ENCODE data around the gene ABCG1. TPM values are rescaled to one million over a fixed set of nuclear protein-coding genes. Genes with fewer than 3 reads are reported as not detected.

The ABCG1 gene
- total and polyA plus RNA-seq, 2 experiments from 2014 or later = 1.3 to 4.4 TPM

DNA sequence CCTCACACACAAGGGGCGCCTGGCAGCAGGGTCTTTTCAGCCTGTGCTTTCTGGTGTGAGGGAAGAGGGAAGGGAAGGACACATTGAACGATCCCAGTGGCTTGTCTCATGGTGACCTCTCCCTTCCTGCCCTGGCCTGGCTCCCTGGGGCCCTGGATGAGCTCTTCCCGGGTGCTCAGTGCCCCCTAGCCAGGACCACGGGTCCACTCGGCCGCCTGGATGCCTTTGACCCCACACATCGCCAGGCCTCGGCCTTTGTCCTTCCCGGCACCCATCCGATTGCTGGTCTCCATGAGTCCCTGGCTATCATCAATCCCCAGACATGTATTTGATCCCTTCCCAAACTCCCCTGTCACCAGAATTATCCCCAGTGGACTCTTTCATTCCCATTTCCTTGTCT is 102.3 kb downstream of the ABCG1 start (continued):
- TF ChIP-seq EZH2 (IDR thresholded peaks at IDR 0.05; ENCODE audit: low read depth, unreplicated experiment) = no peak
- no peak for TF ChIP-seq JUNB (IDR thresholded peaks at IDR 0.05; ENCODE audit: unreplicated experiment)
- no peak for TF ChIP-seq STAT1 (IDR thresholded peaks at IDR 0.05; ENCODE audit: unreplicated experiment)
- TF ChIP-seq, protein P1, sequence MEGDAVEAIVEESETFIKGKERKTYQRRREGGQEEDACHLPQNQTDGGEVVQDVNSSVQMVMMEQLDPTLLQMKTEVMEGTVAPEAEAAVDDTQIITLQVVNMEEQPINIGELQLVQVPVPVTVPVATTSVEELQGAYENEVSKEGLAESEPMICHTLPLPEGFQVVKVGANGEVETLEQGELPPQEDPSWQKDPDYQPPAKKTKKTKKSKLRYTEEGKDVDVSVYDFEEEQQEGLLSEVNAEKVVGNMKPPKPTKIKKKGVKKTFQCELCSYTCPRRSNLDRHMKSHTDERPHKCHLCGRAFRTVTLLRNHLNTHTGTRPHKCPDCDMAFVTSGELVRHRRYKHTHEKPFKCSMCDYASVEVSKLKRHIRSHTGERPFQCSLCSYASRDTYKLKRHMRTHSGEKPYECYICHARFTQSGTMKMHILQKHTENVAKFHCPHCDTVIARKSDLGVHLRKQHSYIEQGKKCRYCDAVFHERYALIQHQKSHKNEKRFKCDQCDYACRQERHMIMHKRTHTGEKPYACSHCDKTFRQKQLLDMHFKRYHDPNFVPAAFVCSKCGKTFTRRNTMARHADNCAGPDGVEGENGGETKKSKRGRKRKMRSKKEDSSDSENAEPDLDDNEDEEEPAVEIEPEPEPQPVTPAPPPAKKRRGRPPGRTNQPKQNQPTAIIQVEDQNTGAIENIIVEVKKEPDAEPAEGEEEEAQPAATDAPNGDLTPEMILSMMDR (conservative IDR thresholded peaks at IDR 0.05; ENCODE audit: low read depth in 2 of 2) = no peak
- no peak for TF ChIP-seq POLR2AphosphoS5 (IDR thresholded peaks at IDR 0.05; ENCODE audit: low read depth)

DNA sequence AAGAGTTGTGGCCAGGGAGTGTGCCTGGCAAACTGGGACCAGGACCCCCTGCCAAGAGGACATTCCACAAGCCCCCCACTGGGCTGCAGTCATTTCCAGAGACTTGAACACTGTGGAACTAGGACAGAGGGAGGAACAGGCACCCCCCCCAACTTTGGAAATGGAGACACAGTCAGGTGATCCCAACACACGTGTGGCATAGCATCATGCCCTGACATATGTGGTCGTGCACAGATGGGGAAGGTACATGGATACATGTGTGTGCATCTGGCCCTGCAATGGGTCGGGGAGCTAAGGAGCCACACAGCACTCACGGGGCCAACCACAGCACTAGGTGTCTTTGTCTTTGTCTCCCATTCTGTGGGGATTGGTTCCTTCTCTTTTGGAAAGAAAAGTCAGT is 102.9 kb downstream of the ABCG1 start:
- Histone ChIP-seq H3F3A (replicated peaks; ENCODE audit: low read depth) (no peaks in the 10 kb centered on the region), H3K4me2 (no peak overlapping the region), H3K9me2 (ENCODE audit: insufficient read depth) (no peaks in the 10 kb centered on the region), H3K79me2 (replicated peaks; ENCODE audit: insufficient read depth) (no peaks in the 10 kb centered on the region), H3K4me3 (no peak overlapping the region), H4K20me1 (replicated peaks; ENCODE audit: insufficient read depth) (no peaks in the 10 kb centered on the region), H3K27ac (ENCODE audit: low read depth) (no peak overlapping the region), H3K36me3 (ENCODE audit: insufficient read depth) (no peaks in the 10 kb centered on the region), H2AFZ (no peak overlapping the region), H3K27me3 (ENCODE audit: insufficient read depth) (no peaks in the 10 kb centered on the region), H3K4me1 (ENCODE audit: insufficient read depth) (no peaks in the 10 kb centered on the region)
- DNase-seq (ENCODE audit: low spot score) (no peak), ATAC-seq (no peak)
- peaks cover 13% of the 10 kb centered on the region for H3K4me1 Mint-ChIP-seq
- H3K9me3 Mint-ChIP-seq = peaks cover 10% of the 10 kb centered on the region; the same call in 2 of the 3 replicates
- no peak overlapping the region for H3K27ac Mint-ChIP-seq
- no peaks in the 10 kb centered on the region for H3K36me3 Mint-ChIP-seq (ENCODE audit: low read depth)
- peaks cover 4% of the 10 kb centered on the region for H3K27me3 Mint-ChIP-seq (ENCODE audit: insufficient read depth, low read depth, poor library complexity)
- H3K4me3 Mint-ChIP-seq = no peak overlapping the region
- TF ChIP-seq CREB1 (CRISPR knock-in tag; IDR thresholded peaks at IDR 0.05; ENCODE audit: low read depth) (no peak), EZH2phosphoT487 (IDR thresholded peaks at IDR 0.05; ENCODE audit: unreplicated experiment) (no peak), STAT1 (IDR thresholded peaks at IDR 0.05; ENCODE audit: unreplicated experiment) (no peak), JUNB (IDR thresholded peaks at IDR 0.05; ENCODE audit: unreplicated experiment) (no peak)
- TF ChIP-seq, protein P2, sequence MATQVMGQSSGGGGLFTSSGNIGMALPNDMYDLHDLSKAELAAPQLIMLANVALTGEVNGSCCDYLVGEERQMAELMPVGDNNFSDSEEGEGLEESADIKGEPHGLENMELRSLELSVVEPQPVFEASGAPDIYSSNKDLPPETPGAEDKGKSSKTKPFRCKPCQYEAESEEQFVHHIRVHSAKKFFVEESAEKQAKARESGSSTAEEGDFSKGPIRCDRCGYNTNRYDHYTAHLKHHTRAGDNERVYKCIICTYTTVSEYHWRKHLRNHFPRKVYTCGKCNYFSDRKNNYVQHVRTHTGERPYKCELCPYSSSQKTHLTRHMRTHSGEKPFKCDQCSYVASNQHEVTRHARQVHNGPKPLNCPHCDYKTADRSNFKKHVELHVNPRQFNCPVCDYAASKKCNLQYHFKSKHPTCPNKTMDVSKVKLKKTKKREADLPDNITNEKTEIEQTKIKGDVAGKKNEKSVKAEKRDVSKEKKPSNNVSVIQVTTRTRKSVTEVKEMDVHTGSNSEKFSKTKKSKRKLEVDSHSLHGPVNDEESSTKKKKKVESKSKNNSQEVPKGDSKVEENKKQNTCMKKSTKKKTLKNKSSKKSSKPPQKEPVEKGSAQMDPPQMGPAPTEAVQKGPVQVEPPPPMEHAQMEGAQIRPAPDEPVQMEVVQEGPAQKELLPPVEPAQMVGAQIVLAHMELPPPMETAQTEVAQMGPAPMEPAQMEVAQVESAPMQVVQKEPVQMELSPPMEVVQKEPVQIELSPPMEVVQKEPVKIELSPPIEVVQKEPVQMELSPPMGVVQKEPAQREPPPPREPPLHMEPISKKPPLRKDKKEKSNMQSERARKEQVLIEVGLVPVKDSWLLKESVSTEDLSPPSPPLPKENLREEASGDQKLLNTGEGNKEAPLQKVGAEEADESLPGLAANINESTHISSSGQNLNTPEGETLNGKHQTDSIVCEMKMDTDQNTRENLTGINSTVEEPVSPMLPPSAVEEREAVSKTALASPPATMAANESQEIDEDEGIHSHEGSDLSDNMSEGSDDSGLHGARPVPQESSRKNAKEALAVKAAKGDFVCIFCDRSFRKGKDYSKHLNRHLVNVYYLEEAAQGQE (IDR thresholded peaks at IDR 0.05; ENCODE audit: unreplicated experiment) = no peak
- TF ChIP-seq, protein P3, sequence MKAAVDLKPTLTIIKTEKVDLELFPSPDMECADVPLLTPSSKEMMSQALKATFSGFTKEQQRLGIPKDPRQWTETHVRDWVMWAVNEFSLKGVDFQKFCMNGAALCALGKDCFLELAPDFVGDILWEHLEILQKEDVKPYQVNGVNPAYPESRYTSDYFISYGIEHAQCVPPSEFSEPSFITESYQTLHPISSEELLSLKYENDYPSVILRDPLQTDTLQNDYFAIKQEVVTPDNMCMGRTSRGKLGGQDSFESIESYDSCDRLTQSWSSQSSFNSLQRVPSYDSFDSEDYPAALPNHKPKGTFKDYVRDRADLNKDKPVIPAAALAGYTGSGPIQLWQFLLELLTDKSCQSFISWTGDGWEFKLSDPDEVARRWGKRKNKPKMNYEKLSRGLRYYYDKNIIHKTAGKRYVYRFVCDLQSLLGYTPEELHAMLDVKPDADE (IDR thresholded peaks at IDR 0.05) = no peak
- TF ChIP-seq, protein P1 (conservative IDR thresholded peaks at IDR 0.05; ENCODE audit: low read depth in 2 of 2) = no peak
- TF ChIP-seq, protein P4, sequence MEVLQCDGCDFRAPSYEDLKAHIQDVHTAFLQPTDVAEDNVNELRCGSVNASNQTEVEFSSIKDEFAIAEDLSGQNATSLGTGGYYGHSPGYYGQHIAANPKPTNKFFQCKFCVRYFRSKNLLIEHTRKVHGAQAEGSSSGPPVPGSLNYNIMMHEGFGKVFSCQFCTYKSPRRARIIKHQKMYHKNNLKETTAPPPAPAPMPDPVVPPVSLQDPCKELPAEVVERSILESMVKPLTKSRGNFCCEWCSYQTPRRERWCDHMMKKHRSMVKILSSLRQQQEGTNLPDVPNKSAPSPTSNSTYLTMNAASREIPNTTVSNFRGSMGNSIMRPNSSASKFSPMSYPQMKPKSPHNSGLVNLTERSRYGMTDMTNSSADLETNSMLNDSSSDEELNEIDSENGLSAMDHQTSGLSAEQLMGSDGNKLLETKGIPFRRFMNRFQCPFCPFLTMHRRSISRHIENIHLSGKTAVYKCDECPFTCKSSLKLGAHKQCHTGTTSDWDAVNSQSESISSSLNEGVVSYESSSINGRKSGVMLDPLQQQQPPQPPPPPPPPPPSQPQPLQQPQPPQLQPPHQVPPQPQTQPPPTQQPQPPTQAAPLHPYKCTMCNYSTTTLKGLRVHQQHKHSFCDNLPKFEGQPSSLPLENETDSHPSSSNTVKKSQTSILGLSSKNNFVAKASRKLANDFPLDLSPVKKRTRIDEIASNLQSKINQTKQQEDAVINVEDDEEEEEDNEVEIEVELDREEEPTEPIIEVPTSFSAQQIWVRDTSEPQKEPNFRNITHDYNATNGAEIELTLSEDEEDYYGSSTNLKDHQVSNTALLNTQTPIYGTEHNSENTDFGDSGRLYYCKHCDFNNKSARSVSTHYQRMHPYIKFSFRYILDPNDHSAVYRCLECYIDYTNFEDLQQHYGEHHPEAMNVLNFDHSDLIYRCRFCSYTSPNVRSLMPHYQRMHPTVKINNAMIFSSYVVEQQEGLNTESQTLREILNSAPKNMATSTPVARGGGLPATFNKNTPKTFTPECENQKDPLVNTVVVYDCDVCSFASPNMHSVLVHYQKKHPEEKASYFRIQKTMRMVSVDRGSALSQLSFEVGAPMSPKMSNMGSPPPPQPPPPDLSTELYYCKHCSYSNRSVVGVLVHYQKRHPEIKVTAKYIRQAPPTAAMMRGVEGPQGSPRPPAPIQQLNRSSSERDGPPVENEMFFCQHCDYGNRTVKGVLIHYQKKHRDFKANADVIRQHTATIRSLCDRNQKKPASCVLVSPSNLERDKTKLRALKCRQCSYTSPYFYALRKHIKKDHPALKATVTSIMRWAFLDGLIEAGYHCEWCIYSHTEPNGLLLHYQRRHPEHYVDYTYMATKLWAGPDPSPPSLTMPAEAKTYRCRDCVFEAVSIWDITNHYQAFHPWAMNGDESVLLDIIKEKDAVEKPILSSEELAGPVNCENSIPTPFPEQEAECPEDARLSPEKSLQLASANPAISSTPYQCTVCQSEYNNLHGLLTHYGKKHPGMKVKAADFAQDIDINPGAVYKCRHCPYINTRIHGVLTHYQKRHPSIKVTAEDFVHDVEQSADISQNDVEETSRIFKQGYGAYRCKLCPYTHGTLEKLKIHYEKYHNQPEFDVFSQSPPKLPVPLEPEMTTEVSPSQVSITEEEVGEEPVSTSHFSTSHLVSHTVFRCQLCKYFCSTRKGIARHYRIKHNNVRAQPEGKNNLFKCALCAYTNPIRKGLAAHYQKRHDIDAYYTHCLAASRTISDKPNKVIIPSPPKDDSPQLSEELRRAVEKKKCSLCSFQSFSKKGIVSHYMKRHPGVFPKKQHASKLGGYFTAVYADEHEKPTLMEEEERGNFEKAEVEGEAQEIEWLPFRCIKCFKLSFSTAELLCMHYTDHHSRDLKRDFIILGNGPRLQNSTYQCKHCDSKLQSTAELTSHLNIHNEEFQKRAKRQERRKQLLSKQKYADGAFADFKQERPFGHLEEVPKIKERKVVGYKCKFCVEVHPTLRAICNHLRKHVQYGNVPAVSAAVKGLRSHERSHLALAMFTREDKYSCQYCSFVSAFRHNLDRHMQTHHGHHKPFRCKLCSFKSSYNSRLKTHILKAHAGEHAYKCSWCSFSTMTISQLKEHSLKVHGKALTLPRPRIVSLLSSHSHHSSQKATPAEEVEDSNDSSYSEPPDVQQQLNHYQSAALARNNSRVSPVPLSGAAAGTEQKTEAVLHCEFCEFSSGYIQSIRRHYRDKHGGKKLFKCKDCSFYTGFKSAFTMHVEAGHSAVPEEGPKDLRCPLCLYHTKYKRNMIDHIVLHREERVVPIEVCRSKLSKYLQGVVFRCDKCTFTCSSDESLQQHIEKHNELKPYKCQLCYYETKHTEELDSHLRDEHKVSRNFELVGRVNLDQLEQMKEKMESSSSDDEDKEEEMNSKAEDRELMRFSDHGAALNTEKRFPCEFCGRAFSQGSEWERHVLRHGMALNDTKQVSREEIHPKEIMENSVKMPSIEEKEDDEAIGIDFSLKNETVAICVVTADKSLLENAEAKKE (CRISPR knock-in tag; IDR thresholded peaks at IDR 0.05) = no peak

Measured in GM23338 (cell line).